Neuronal stem cell (in vitro differentiated cells): Measurements from ENCODE around the gene ARMC10.
"Not testable (repeated sequence)": the region's sequence is repeated elsewhere in the genome, so short reads cannot be mapped to it uniquely, and the experiment has no call there.

Experiments
- DNase-seq: peaks from one replicate; pipeline ENCODE4 v3.0.0-alpha.2; 2013; ENCODE audit warnings: low spot score
- H2AFZ ChIP-seq: one replicate; pipeline ENCODE4 v1.6.1; 2013; ENCODE audit warnings: mild to moderate bottlenecking, low read length, inconsistent platforms
- H2AK5ac ChIP-seq: 2 replicates; pipeline ENCODE4 v1.6.1; 2013; ENCODE audit warnings: low read depth, mild to moderate bottlenecking, inconsistent platforms, low read length, moderate library complexity, mixed read lengths
- H2BK120ac ChIP-seq: 2 replicates; pipeline ENCODE4 v1.6.1; 2013; ENCODE audit warnings: low read depth, mild to moderate bottlenecking, inconsistent platforms, low read length, moderate library complexity, mixed read lengths
- H2BK12ac ChIP-seq: one replicate; pipeline ENCODE4 v1.6.1; 2013; ENCODE audit warnings: low read length, inconsistent platforms
- H2BK15ac ChIP-seq: 2 replicates; pipeline ENCODE4 v1.6.1; 2013; ENCODE audit warnings: mild to moderate bottlenecking, low read length, inconsistent platforms, mixed read lengths
- H2BK5ac ChIP-seq: one replicate; pipeline ENCODE4 v1.6.1; 2013; ENCODE audit warnings: inconsistent platforms, mild to moderate bottlenecking, low read length, moderate library complexity
- H3K14ac ChIP-seq: one replicate; pipeline ENCODE4 v1.6.1; 2013; ENCODE audit warnings: low read length, inconsistent platforms
- H3K18ac ChIP-seq: 2 replicates; pipeline ENCODE4 v1.6.1; 2013; ENCODE audit warnings: low read length, inconsistent platforms
- H3K23ac ChIP-seq: 2 replicates; pipeline ENCODE4 v1.6.1; 2013; ENCODE audit warnings: low read depth, mild to moderate bottlenecking, mixed read lengths, low read length, inconsistent platforms; ENCODE audit not compliant: poor library complexity
- H3K27ac ChIP-seq: replicated peaks from 3 replicates; pipeline ENCODE4 v1.5.1; 2013; ENCODE audit warnings: low read length, inconsistent platforms
- H3K27me3 ChIP-seq, 3 experiments: 2 replicates each; pipeline ENCODE4 v1.6.1; 2013; ENCODE audit warnings: low read length in 3 of 3, mild to moderate bottlenecking in 2 of 3, inconsistent platforms in 1 of 3, low read depth in 1 of 3, mixed read lengths in 1 of 3, moderate library complexity in 1 of 3; ENCODE audit not compliant: control insufficient read depth in 3 of 3, insufficient read depth in 3 of 3
- H3K36me3 ChIP-seq, 2 donors: replicated peaks in 1 of 2; 2 replicates each; pipeline ENCODE4 v1.6.1; 2013; ENCODE audit warnings: low read length in 2 of 2; ENCODE audit not compliant: control insufficient read depth in 2 of 2, insufficient read depth in 2 of 2
- H3K4ac ChIP-seq: 2 replicates; pipeline ENCODE4 v1.6.1; 2013; ENCODE audit warnings: inconsistent platforms, mild to moderate bottlenecking, low read length, moderate library complexity
- H3K4me1 ChIP-seq, 2 donors: 1 replicate in 1 of 2; 2 replicates in 1 of 2; pipeline ENCODE4 v1.6.1; 2013; ENCODE audit warnings: low read length in 2 of 2, low read depth in 1 of 2; ENCODE audit not compliant: control insufficient read depth in 2 of 2, insufficient read depth in 1 of 2
- H3K4me2 ChIP-seq: one replicate; pipeline ENCODE4 v1.6.1; 2013; ENCODE audit warnings: mild to moderate bottlenecking, low read length, inconsistent platforms; ENCODE audit not compliant: insufficient read depth, poor library complexity, severe bottlenecking
- H3K4me3 ChIP-seq, 2 donors: 2 replicates each; pipeline ENCODE4 v1.5.1; 2013; ENCODE audit warnings: low read length in 2 of 2, mild to moderate bottlenecking in 2 of 2, inconsistent platforms in 1 of 2, moderate library complexity in 1 of 2
- H3K79me1 ChIP-seq: one replicate; pipeline ENCODE4 v1.6.1; 2013; ENCODE audit warnings: low read depth, mild to moderate bottlenecking, inconsistent platforms, low read length, moderate library complexity
- H3K9ac ChIP-seq: one replicate; pipeline ENCODE4 v1.6.1; 2013; ENCODE audit warnings: mild to moderate bottlenecking, low read depth, low read length, inconsistent platforms; ENCODE audit not compliant: poor library complexity
- H3K9me3 ChIP-seq, 2 donors: replicated peaks in 1 of 2; 2 replicates each; pipeline versions ENCODE3 to v1.6.1; 2013; ENCODE audit warnings: low read length in 2 of 2, mild to moderate bottlenecking in 2 of 2, inconsistent platforms in 1 of 2, low read depth in 1 of 2, mixed read lengths in 1 of 2, moderate library complexity in 1 of 2; ENCODE audit not compliant: control insufficient read depth in 2 of 2, insufficient read depth in 1 of 2
- H4K8ac ChIP-seq: one replicate; pipeline ENCODE4 v1.6.1; 2013; ENCODE audit warnings: low read depth, mild to moderate bottlenecking, inconsistent platforms, low read length, moderate library complexity
- H4K91ac ChIP-seq: one replicate; pipeline ENCODE4 v1.6.1; 2013; ENCODE audit warnings: low read length, low read depth, mild to moderate bottlenecking, inconsistent platforms; ENCODE audit not compliant: poor library complexity
- WGBS, 2 donors: extraction: QIAGEN DNeasy Blood & Tissue Kit; methylation state at CpG; one replicate each; pipeline ENCODE4 v1.1.7; 2013; ENCODE audit warnings: missing lambda C conversion rate in 2 of 2, mixed read lengths in 1 of 2; ENCODE audit not compliant: insufficient read length in 2 of 2, insufficient replicate concordance in 1 of 2; ENCODE audit errors: extremely low coverage in 2 of 2; 5-methylcytosine and 5-hydroxymethylcytosine counted together

Gene ARMC10

DNA sequence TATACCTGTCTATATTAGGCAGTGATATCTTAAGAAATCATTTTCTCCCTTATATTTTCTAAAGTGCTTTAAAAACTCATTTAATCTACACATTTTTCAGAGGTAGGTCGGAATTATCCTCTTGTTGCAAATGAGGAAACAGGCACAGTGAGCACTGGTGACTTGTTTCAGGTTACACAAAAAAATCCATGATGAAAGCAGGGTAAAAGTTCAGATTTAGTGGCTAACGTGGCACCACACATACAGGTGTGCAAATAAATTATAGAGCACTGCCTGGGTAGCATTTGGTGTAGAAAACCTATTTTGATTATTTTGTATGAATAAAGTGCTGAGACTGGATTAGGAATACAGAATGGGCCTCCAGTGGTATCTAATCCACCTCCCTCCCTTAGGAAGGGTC, 26.6 kb downstream of the ARMC10 start:
- no peaks in the 10 kb centered on the region for H3K79me1 ChIP-seq
- no peak overlapping the region for H3K4me2 ChIP-seq
- no peak for DNase-seq
- H3K4ac ChIP-seq = no peak overlapping the region
- no peak overlapping the region for H3K23ac ChIP-seq
- WGBS, 2 donors = no CpG with 5 or more reads among the region's 2 CpGs
- no peak overlapping the region for H3K27ac ChIP-seq
- H2BK5ac ChIP-seq = no peak overlapping the region
- no peak overlapping the region for H3K14ac ChIP-seq
- H3K9me3 ChIP-seq = peaks cover 0 to 2% of the 10 kb centered on the region in 2 donors
- no peak overlapping the region for H4K91ac ChIP-seq
- H2AK5ac ChIP-seq = no peak overlapping the region
- H2BK15ac ChIP-seq = no peak overlapping the region
- no peak overlapping the region for H2AFZ ChIP-seq
- peaks cover under 1 to 75% of the 10 kb centered on the region in 2 donors for H3K36me3 ChIP-seq
- H3K27me3 ChIP-seq = no peaks in the 10 kb centered on the region
- no peak overlapping the region for H3K9ac ChIP-seq
- H4K8ac ChIP-seq = no peak overlapping the region
- H3K4me3 ChIP-seq = no peak overlapping the region
- H2BK12ac ChIP-seq = no peak overlapping the region
- no peak overlapping the region for H2BK120ac ChIP-seq
- no peak overlapping the region for H3K18ac ChIP-seq
- peaks cover 0 to 5% of the 10 kb centered on the region in 2 donors for H3K4me1 ChIP-seq

GRCh38 chr7:103106005-103106702, 31.2 kb downstream of the ARMC10 start:
- H3K4me3 ChIP-seq = no peak overlapping the region
- no peak overlapping the region for H3K27ac ChIP-seq
- H3K4ac ChIP-seq = no peak overlapping the region
- peaks cover 0 to 10% of the 10 kb centered on the region in 2 donors for H3K4me1 ChIP-seq
- H3K9ac ChIP-seq = no peak overlapping the region
- no peak overlapping the region for H3K4me2 ChIP-seq
- no peak overlapping the region for H4K91ac ChIP-seq
- H3K23ac ChIP-seq = peak overlapping the region; percentile 25
- no peak overlapping the region for H2BK12ac ChIP-seq
- H2AK5ac ChIP-seq = no peak overlapping the region
- no peaks in the 10 kb centered on the region for H3K27me3 ChIP-seq
- H3K14ac ChIP-seq = no peak overlapping the region
- H4K8ac ChIP-seq = no peak overlapping the region
- H2AFZ ChIP-seq = peak overlapping the region; percentile 73
- H3K18ac ChIP-seq = no peak overlapping the region
- no CpG with 5 or more reads among the region's 12 CpGs for WGBS, 2 donors
- H3K79me1 ChIP-seq = no peaks in the 10 kb centered on the region
- H2BK5ac ChIP-seq = no peak overlapping the region
- H3K36me3 ChIP-seq = peaks cover 0 to 41% of the 10 kb centered on the region in 2 donors
- no peak overlapping the region for H2BK120ac ChIP-seq
- no peak for DNase-seq
- H3K9me3 ChIP-seq = no peaks in the 10 kb centered on the region
- no peak overlapping the region for H2BK15ac ChIP-seq

- not testable (repeated sequence) for H4K91ac ChIP-seq, H3K9me3 ChIP-seq, H3K18ac ChIP-seq, H3K27me3 ChIP-seq, H3K23ac ChIP-seq, H3K4ac ChIP-seq, H3K4me1 ChIP-seq, H2BK12ac ChIP-seq, H3K27ac ChIP-seq, H2BK5ac ChIP-seq, H3K79me1 ChIP-seq, H3K4me2 ChIP-seq, H3K9ac ChIP-seq, H3K14ac ChIP-seq, H4K8ac ChIP-seq, DNase-seq, H2AK5ac ChIP-seq, H2BK120ac ChIP-seq, H3K4me3 ChIP-seq, H2BK15ac ChIP-seq
- H2AFZ ChIP-seq = peak overlapping the region; percentile 73
- H3K36me3 ChIP-seq = peaks cover 0 to 36% of the 10 kb centered on the region in 2 donors
- no CpG with 5 or more reads among the region's 6 CpGs for WGBS, 2 donors
Measured at GRCh38 chr7:103106703-103107070, 31.7 kb downstream of the ARMC10 start.

- H3K23ac ChIP-seq = no peak overlapping the region
- H3K14ac ChIP-seq = no peak overlapping the region
- no peak overlapping the region for H2BK5ac ChIP-seq
- no peak overlapping the region for H3K4me2 ChIP-seq
- H3K27ac ChIP-seq = peak overlapping the region; percentile 28
- no peak overlapping the region for H2BK120ac ChIP-seq
- H3K4me1 ChIP-seq = peaks cover 0 to 3% of the 10 kb centered on the region in 2 donors
- 100% methylated on average over 1 of the region's 2 CpGs; no CpG with 5 or more reads in 1 of the 2 donors for WGBS, 2 donors
- H3K4ac ChIP-seq = no peak overlapping the region
- no peak overlapping the region for H2AFZ ChIP-seq
- no peaks in the 10 kb centered on the region for H3K79me1 ChIP-seq
- no peak overlapping the region for H2BK12ac ChIP-seq
- no peak for DNase-seq
- no peaks in the 10 kb centered on the region for H3K9me3 ChIP-seq
- H3K27me3 ChIP-seq = no peaks in the 10 kb centered on the region
- H4K91ac ChIP-seq = no peak overlapping the region
- H3K9ac ChIP-seq = no peak overlapping the region
- no peak overlapping the region for H2BK15ac ChIP-seq
- no peak overlapping the region for H3K4me3 ChIP-seq
- no peak overlapping the region for H2AK5ac ChIP-seq
- H4K8ac ChIP-seq = no peak overlapping the region
- H3K18ac ChIP-seq = no peak overlapping the region
- peaks cover 2 to 22% of the 10 kb centered on the region in 2 donors for H3K36me3 ChIP-seq
Measured at GRCh38 chr7:103113164-103113563, 38.2 kb downstream of the ARMC10 start.
